GOT3 (cell line): Measurements from ENCODE around the gene MCMBP.
"Not testable (repeated sequence)": the region's sequence is repeated elsewhere in the genome, so short reads cannot be mapped to it uniquely, and the experiment has no call there.

Source experiments
- DNase-seq: peaks from one replicate; lab custom pipeline; 2025; ENCODE audit warnings: mixed read lengths; lab: John Stamatoyannopoulos, UW

The MCMBP gene

GRCh38 chr10:119830851-119831250, 41.8 kb downstream of the MCMBP start:
- no peak for DNase-seq

- no peak for DNase-seq
These were observed 43.2 kb downstream of the MCMBP start for GRCh38 chr10:119829429-119829828.

GRCh38 chr10:119827430-119827829, 45.2 kb downstream of the MCMBP start:
- no peak for DNase-seq

GRCh38 chr10:119826771-119827170, 45.9 kb downstream of the MCMBP start:
- no peak for DNase-seq

GRCh38 chr10:119824299-119824698, 48.3 kb downstream of the MCMBP start:
- DNase-seq, result no peak

- DNase-seq, result no peak
These were observed 51.5 kb downstream of the MCMBP start for GRCh38 chr10:119821182-119821581.

GRCh38 chr10:119818889-119819270, 53.8 kb downstream of the MCMBP start:
- no peak for DNase-seq

- no peak for DNase-seq
These were observed 54.4 kb downstream of the MCMBP start for GRCh38 chr10:119817991-119818888.

- DNase-seq, result no peak
These were observed 57.0 kb downstream of the MCMBP start for GRCh38 chr10:119815671-119816070.

GRCh38 chr10:119812684-119813083, 60.0 kb downstream of the MCMBP start:
- DNase-seq, result no peak

GRCh38 chr10:119811122-119811521, 61.5 kb downstream of the MCMBP start:
- no peak for DNase-seq

GRCh38 chr10:119807960-119808697, 64.5 kb downstream of the MCMBP start:
- no peak for DNase-seq

GRCh38 chr10:119806334-119807130, 66.1 kb downstream of the MCMBP start:
- no peak for DNase-seq

- DNase-seq, result no peak
These were observed 66.9 kb downstream of the MCMBP start for GRCh38 chr10:119805702-119806230.

GRCh38 chr10:119803264-119803663, 69.4 kb downstream of the MCMBP start:
- no peak for DNase-seq

- no peak for DNase-seq
These were observed 70.6 kb downstream of the MCMBP start for GRCh38 chr10:119801998-119802538.

- no peak for DNase-seq
These were observed 71.5 kb downstream of the MCMBP start for GRCh38 chr10:119801176-119801575.

- no peak for DNase-seq
These were observed 76.6 kb downstream of the MCMBP start for GRCh38 chr10:119796039-119796438.

- DNase-seq, result not testable (repeated sequence)
These were observed 77.5 kb downstream of the MCMBP start for GRCh38 chr10:119795101-119795500.

GRCh38 chr10:119786117-119786769, 86.4 kb downstream of the MCMBP start:
- DNase-seq, result no peak
